ENCODE data around the gene RHBDF1. TPM values are rescaled to one million over a fixed set of nuclear protein-coding genes. Genes with fewer than 3 reads are reported as not detected.
A peak's percentile ranks its signal among the peaks of the same experiment; 100 is the strongest.
"Not testable (repeated sequence)": the region's sequence is repeated elsewhere in the genome, so short reads cannot be mapped to it uniquely, and the experiment has no call there.

RHBDF1 gene
- total RNA-seq, 1 experiment from 2014 or later, result 42.5 TPM

GRCh38 chr16:30627-31026 is 41.8 kb downstream of the RHBDF1 start:
- DNase-seq; H3K4me3 ChIP-seq (ENCODE audit: insufficient read depth, low read depth, low read length); H3K36me3 ChIP-seq (replicated peaks; ENCODE audit: control insufficient read depth, insufficient read depth, low read length); H3K27me3 ChIP-seq (ENCODE audit: control insufficient read depth, insufficient read depth, low read length): not testable (repeated sequence)

- DNase-seq; H3K4me3 ChIP-seq (ENCODE audit: insufficient read depth, low read depth, low read length); H3K36me3 ChIP-seq (replicated peaks; ENCODE audit: control insufficient read depth, insufficient read depth, low read length); H3K27me3 ChIP-seq (ENCODE audit: control insufficient read depth, insufficient read depth, low read length): not testable (repeated sequence)
Observed at GRCh38 chr16:25926-26348, 46.5 kb downstream of the RHBDF1 start.

- not testable (repeated sequence) for DNase-seq; H3K36me3 ChIP-seq (replicated peaks; ENCODE audit: control insufficient read depth, insufficient read depth, low read length); H3K27me3 ChIP-seq (ENCODE audit: control insufficient read depth, insufficient read depth, low read length); H3K4me3 ChIP-seq (ENCODE audit: insufficient read depth, low read depth, low read length)
Observed at GRCh38 chr16:24151-24550, 48.3 kb downstream of the RHBDF1 start.

GRCh38 chr16:20886-21285 is 51.5 kb downstream of the RHBDF1 start:
- H3K36me3 ChIP-seq (replicated peaks; ENCODE audit: control insufficient read depth, insufficient read depth, low read length); DNase-seq; H3K4me3 ChIP-seq (ENCODE audit: insufficient read depth, low read depth, low read length); H3K27me3 ChIP-seq (ENCODE audit: control insufficient read depth, insufficient read depth, low read length): not testable (repeated sequence)

GRCh38 chr16:17062-17765 is 55.2 kb downstream of the RHBDF1 start:
- not testable (repeated sequence) for H3K27me3 ChIP-seq (ENCODE audit: control insufficient read depth, insufficient read depth, low read length); H3K4me3 ChIP-seq (ENCODE audit: insufficient read depth, low read depth, low read length); DNase-seq; H3K36me3 ChIP-seq (replicated peaks; ENCODE audit: control insufficient read depth, insufficient read depth, low read length)

- not testable (repeated sequence) for H3K4me3 ChIP-seq (ENCODE audit: insufficient read depth, low read depth, low read length); H3K27me3 ChIP-seq (ENCODE audit: control insufficient read depth, insufficient read depth, low read length); DNase-seq; H3K36me3 ChIP-seq (replicated peaks; ENCODE audit: control insufficient read depth, insufficient read depth, low read length)
Observed at GRCh38 chr16:10772-11171, 61.7 kb downstream of the RHBDF1 start.

- H3K4me3 ChIP-seq (ENCODE audit: insufficient read depth, low read depth, low read length), result no peak overlapping the region
Observed at GRCh38 chr16:9903-10665, 62.3 kb downstream of the RHBDF1 start.

More at GRCh38 chr16:9903-10665, 62.3 kb downstream of the RHBDF1 start:
- Histone ChIP-seq H3K27me3 (ENCODE audit: control insufficient read depth, insufficient read depth, low read length) (no peaks in the 10 kb centered on the region), H3K36me3 (replicated peaks; ENCODE audit: control insufficient read depth, insufficient read depth, low read length) (no peaks in the 10 kb centered on the region)
- peak; percentile 49 for DNase-seq

Other genes starting within 250 kb of the RHBDF1 start
- gene POLR3K, start 19.0 kb downstream of the RHBDF1 start, total RNA-seq (2014; rRNA removed; shearing (Covaris generic)), result 11.0 and 13.5 TPM in 2 replicates
- gene SNRNP25, start 18.8 kb downstream of the RHBDF1 start, total RNA-seq (2014; rRNA removed; shearing (Covaris generic)), result 39.5 and 52.9 TPM in 2 replicates
- gene MPG, start 5.6 kb upstream of the RHBDF1 start, total RNA-seq (2014; rRNA removed; shearing (Covaris generic)), result 140 and 181 TPM in 2 replicates
- 9.9 and 10.9 TPM in 2 replicates for gene NPRL3, start 66.0 kb upstream of the RHBDF1 start, total RNA-seq (2014; rRNA removed; shearing (Covaris generic))
- gene HBZ, start 80.0 kb upstream of the RHBDF1 start, total RNA-seq (2014; rRNA removed; shearing (Covaris generic)), result not detected in 2 replicates
- gene HBM, start 93.3 kb upstream of the RHBDF1 start, total RNA-seq (2014; rRNA removed; shearing (Covaris generic)), result not detected in 2 replicates
- gene HBA2, start 100.2 kb upstream of the RHBDF1 start, total RNA-seq (2014; rRNA removed; shearing (Covaris generic)), result not detected in 2 replicates
- not detected in 2 replicates for gene HBA1, start 104.0 kb upstream of the RHBDF1 start, total RNA-seq (2014; rRNA removed; shearing (Covaris generic))
- gene HBQ1, start 107.8 kb upstream of the RHBDF1 start, total RNA-seq (2014; rRNA removed; shearing (Covaris generic)), result 0.59 and 1.6 TPM in 2 replicates
- gene LUC7L, start 156.8 kb upstream of the RHBDF1 start, total RNA-seq (2014; rRNA removed; shearing (Covaris generic)), result 56.6 and 92.9 TPM in 2 replicates
- 106 and 120 TPM in 2 replicates for gene FAM234A, start 162.2 kb upstream of the RHBDF1 start, total RNA-seq (2014; rRNA removed; shearing (Covaris generic))
- 0.69 and 0.81 TPM in 2 replicates for gene RGS11, start 203.3 kb upstream of the RHBDF1 start, total RNA-seq (2014; rRNA removed; shearing (Covaris generic))
- 4.0 and 5.3 TPM in 2 replicates for gene ARHGDIG, start 208.0 kb upstream of the RHBDF1 start, total RNA-seq (2014; rRNA removed; shearing (Covaris generic))
- gene PDIA2, start 210.5 kb upstream of the RHBDF1 start, total RNA-seq (2014; rRNA removed; shearing (Covaris generic)), result 0.15 and 2.1 TPM in 2 replicates

Data from H7 (cell line).